ENCODE data around the gene POPDC2. TPM values are rescaled to one million over a fixed set of nuclear protein-coding genes. Genes with fewer than 3 reads are reported as not detected.

POPDC2 gene
- total and polyA plus RNA-seq, 2 of the 4 experiments (the other 2 are of a cell fraction), result under 0.01 to 0.29 TPM

- Histone ChIP-seq H3K9ac (ENCODE audit: low read depth, low read length) (no peak overlapping the region), H2AK5ac (ENCODE audit: low read depth, low read length) (no peak overlapping the region), H2BK15ac (ENCODE audit: low read depth, low read length) (no peak overlapping the region), H3K23ac (ENCODE audit: low read depth, low read length) (no peak overlapping the region), H3K4ac (ENCODE audit: low read depth, low read length) (no peak overlapping the region), H4K5ac (ENCODE audit: low read depth, low read length) (no peak overlapping the region), H2AK9ac (replicated peaks; ENCODE audit: low read depth, low read length, poor library complexity) (no peak overlapping the region), H4K8ac (ENCODE audit: low read depth in 2 of 2, low read length in 2 of 2) (no peak overlapping the region), H3K56ac (ENCODE audit: extremely low read depth, insufficient read depth, low read length) (no peak overlapping the region), H4K20me1 (ENCODE audit: insufficient read depth, low read length) (no peaks in the 10 kb centered on the region), H2BK5ac (ENCODE audit: low read depth, low read length, poor library complexity, severe bottlenecking) (no peak overlapping the region), H3K9me1 (ENCODE audit: insufficient read depth, low read length) (no peaks in the 10 kb centered on the region), H2BK20ac (ENCODE audit: low read depth, low read length) (no peak overlapping the region), H3K14ac (replicated peaks; ENCODE audit: low read depth, low read length) (no peak overlapping the region), H2BK120ac (ENCODE audit: low read depth, low read length) (no peak overlapping the region), H3K9me3 (ENCODE audit: control insufficient read depth, insufficient read depth, low read length) (no peaks in the 10 kb centered on the region), H2AFZ (replicated peaks; ENCODE audit: low read length, poor library complexity) (no peak overlapping the region), H3K18ac (ENCODE audit: low read depth, low read length) (no peak overlapping the region), H4K91ac (ENCODE audit: insufficient read depth, low read depth, low read length) (no peak overlapping the region), H3K36me3 (ENCODE audit: control insufficient read depth, insufficient read depth, low read length) (no peaks in the 10 kb centered on the region), H3K79me1 (ENCODE audit: low read depth in 1 of 2, low read length in 2 of 2) (no peaks in the 10 kb centered on the region), H3K4me2 (ENCODE audit: low read depth, low read length) (no peak overlapping the region), H3K27ac (ENCODE audit: insufficient read depth, low read length) (no peak overlapping the region), H3K27me3 (ENCODE audit: control insufficient read depth, insufficient read depth, low read length) (no peaks in the 10 kb centered on the region; the same call in 1 of the 2 replicates), H3K4me1 (ENCODE audit: control insufficient read depth, insufficient read depth, low read length) (no peaks in the 10 kb centered on the region), H3K4me3 (ENCODE audit: insufficient read depth, low read depth, low read length) (no peak overlapping the region)
- intact Hi-C loops (cut with micrococcal nuclease) (no loop called here), dilution Hi-C loops (cut with HindIII; ENCODE audit: low sequenced_read_pairs, unreplicated experiment) (no loop called here), in situ Hi-C loops (cut with MboI; ENCODE audit: low sequenced_read_pairs) (loop anchor here (25.0 kb wide), 4 partner anchors 185 to 810 kb away; partner anchors contain the start of genes ARHGAP31 and TEX55)
- ChIA-PET POLR2A (ENCODE audit: unreplicated experiment) (no interaction called here), CTCF (no interaction called here)
- DNase-seq, result no peak
- ATAC-seq (ENCODE audit: low read depth), result no peak
- TF ChIP-seq RCOR1 (IDR thresholded peaks at IDR 0.05; ENCODE audit: insufficient replicate concordance, low read length) (no peak), MAFK (IDR thresholded peaks at IDR 0.05; ENCODE audit: low read depth, low read length) (no peak), USF2 (IDR thresholded peaks at IDR 0.05; ENCODE audit: low read depth, low read length) (no peak), RFX5 (IDR thresholded peaks at IDR 0.05; ENCODE audit: low read depth, low read length) (no peak), FOS (IDR thresholded peaks at IDR 0.05; ENCODE audit: low read depth, low read length) (no peak), MAZ (IDR thresholded peaks at IDR 0.05; ENCODE audit: borderline replicate concordance, low read depth, low read length) (no peak), MXI1 (IDR thresholded peaks at IDR 0.05; ENCODE audit: borderline replicate concordance, low read depth, low read length) (no peak), CHD1 (IDR thresholded peaks at IDR 0.05; ENCODE audit: low read depth, low read length) (no peak), SMC3 (IDR thresholded peaks at IDR 0.05; ENCODE audit: low read depth, low read length) (no peak), ELK1 (IDR thresholded peaks at IDR 0.05; ENCODE audit: borderline replicate concordance, low read depth, low read length) (no peak), POLR2A (IDR thresholded peaks at IDR 0.05; ENCODE audit: low read depth, low read length) (no peak), CEBPB (IDR thresholded peaks at IDR 0.05; ENCODE audit: low read depth, low read length) (no peak), NFE2L2 (IDR thresholded peaks at IDR 0.05; ENCODE audit: low read depth, low read length) (no peak), BHLHE40 (IDR thresholded peaks at IDR 0.05; ENCODE audit: low read depth, low read length) (no peak), RAD21 (IDR thresholded peaks at IDR 0.05; ENCODE audit: low read length) (no peak)
- TF ChIP-seq, protein P1, sequence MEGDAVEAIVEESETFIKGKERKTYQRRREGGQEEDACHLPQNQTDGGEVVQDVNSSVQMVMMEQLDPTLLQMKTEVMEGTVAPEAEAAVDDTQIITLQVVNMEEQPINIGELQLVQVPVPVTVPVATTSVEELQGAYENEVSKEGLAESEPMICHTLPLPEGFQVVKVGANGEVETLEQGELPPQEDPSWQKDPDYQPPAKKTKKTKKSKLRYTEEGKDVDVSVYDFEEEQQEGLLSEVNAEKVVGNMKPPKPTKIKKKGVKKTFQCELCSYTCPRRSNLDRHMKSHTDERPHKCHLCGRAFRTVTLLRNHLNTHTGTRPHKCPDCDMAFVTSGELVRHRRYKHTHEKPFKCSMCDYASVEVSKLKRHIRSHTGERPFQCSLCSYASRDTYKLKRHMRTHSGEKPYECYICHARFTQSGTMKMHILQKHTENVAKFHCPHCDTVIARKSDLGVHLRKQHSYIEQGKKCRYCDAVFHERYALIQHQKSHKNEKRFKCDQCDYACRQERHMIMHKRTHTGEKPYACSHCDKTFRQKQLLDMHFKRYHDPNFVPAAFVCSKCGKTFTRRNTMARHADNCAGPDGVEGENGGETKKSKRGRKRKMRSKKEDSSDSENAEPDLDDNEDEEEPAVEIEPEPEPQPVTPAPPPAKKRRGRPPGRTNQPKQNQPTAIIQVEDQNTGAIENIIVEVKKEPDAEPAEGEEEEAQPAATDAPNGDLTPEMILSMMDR (conservative IDR thresholded peaks at IDR 0.05; ENCODE audit: low read depth, low read length), result no peak
- no TSS peak for BruUV-seq (replicated peaks)
- WGBS, 2 experiments (ENCODE audit: extremely low coverage in 2 of 2, insufficient read length in 1 of 2), result no CpG with 5 or more reads among the region's 5 CpGs
Observed at GRCh38 chr3:119697394-119697793, 37.0 kb upstream of the POPDC2 start.
